SK-MEL-5 (cell line): ENCODE data around the gene TRPV4. TPM values are rescaled to one million over a fixed set of nuclear protein-coding genes. Genes with fewer than 3 reads are reported as not detected.

Source experiments
- DNase-seq: peaks from one replicate; pipeline ENCODE4 v3.0.0-alpha.2; 2016; ENCODE audit warnings: low read depth, low spot score
- in situ Hi-C: cut with HindIII; loops from 2 replicates; pipeline ENCODE4 v1.10.0; 2016; ENCODE audit warnings: low sequenced_read_pairs, high pct_unique_total_duplicates, low pct_unique_long_range_greater_than_20kb
- total RNA-seq: library from RNA; depleted of rRNA; stranded (reverse); fragments of >200 nt; shearing (Covaris generic); gene quantifications from 2 replicates; pipeline ENCODE4 v1.2.3, GENCODE V29; 2014

TRPV4 gene
- total RNA-seq, 1 experiment from 2014 or later: 0.13 TPM

GRCh38 chr12:109775172-109775881 is 57.9 kb downstream of the TRPV4 start:
- DNase-seq: peak; percentile 78
- in situ Hi-C loops: loop anchor here (10.0 kb wide), 1 partner anchor 251 kb away; no protein-coding TSS in a partner anchor

GRCh38 chr12:109773384-109774011 is 59.7 kb downstream of the TRPV4 start:
- peak; percentile 38 for DNase-seq
- in situ Hi-C loops: loop anchor here (10.0 kb wide), 1 partner anchor 249 kb away; no protein-coding TSS in a partner anchor

- in situ Hi-C loops: loop anchor here (10.0 kb wide), 1 partner anchor 248 kb away; no protein-coding TSS in a partner anchor
- no peak for DNase-seq
Measured at GRCh38 chr12:109772622-109773321, 60.4 kb downstream of the TRPV4 start.

- in situ Hi-C loops: loop anchor here (10.0 kb wide), 1 partner anchor 247 kb away; no protein-coding TSS in a partner anchor
- no peak for DNase-seq
Measured at GRCh38 chr12:109771746-109772621, 61.2 kb downstream of the TRPV4 start.

GRCh38 chr12:109770861-109771670 is 62.1 kb downstream of the TRPV4 start:
- no peak for DNase-seq
- in situ Hi-C loops: loop anchor here (10.0 kb wide), 1 partner anchor 246 kb away; no protein-coding TSS in a partner anchor

GRCh38 chr12:109770104-109770860 is 62.9 kb downstream of the TRPV4 start:
- no peak for DNase-seq
- in situ Hi-C loops: loop anchor here (10.0 kb wide), 1 partner anchor 245 kb away; no protein-coding TSS in a partner anchor

- in situ Hi-C loops: no loop called here
- no peak for DNase-seq
Measured at GRCh38 chr12:109768901-109769670, 64.1 kb downstream of the TRPV4 start.

GRCh38 chr12:109767991-109768900 is 65.0 kb downstream of the TRPV4 start:
- no peak for DNase-seq
- in situ Hi-C loops: no loop called here

- DNase-seq: no peak
- in situ Hi-C loops: no loop called here
Measured at GRCh38 chr12:109767456-109767855, 65.7 kb downstream of the TRPV4 start.

- in situ Hi-C loops: no loop called here
- DNase-seq: no peak
Measured at GRCh38 chr12:109766251-109766778, 66.9 kb downstream of the TRPV4 start.

- DNase-seq: no peak
- in situ Hi-C loops: no loop called here
Measured at GRCh38 chr12:109765446-109765810, 67.8 kb downstream of the TRPV4 start.

- no peak for DNase-seq
- in situ Hi-C loops: no loop called here
Measured at GRCh38 chr12:109764776-109765445, 68.3 kb downstream of the TRPV4 start.

GRCh38 chr12:109764123-109764522 is 69.1 kb downstream of the TRPV4 start:
- DNase-seq: peak; percentile 19
- in situ Hi-C loops: no loop called here
